GM20000 (cell line): ENCODE results near the gene FIGLA.

Experiments used
- DNase-seq: peaks from one replicate; pipeline ENCODE4 v3.0.0; 2012; ENCODE audit warnings: low spot score
- CTCF ChIP-seq: IDR thresholded peaks from 2 replicates; pipeline ENCODE4 v1.5.1; 2012; ENCODE audit warnings: mild to moderate bottlenecking, control low read depth; ENCODE audit errors: extremely low read depth, missing control alignments

Gene FIGLA

DNA sequence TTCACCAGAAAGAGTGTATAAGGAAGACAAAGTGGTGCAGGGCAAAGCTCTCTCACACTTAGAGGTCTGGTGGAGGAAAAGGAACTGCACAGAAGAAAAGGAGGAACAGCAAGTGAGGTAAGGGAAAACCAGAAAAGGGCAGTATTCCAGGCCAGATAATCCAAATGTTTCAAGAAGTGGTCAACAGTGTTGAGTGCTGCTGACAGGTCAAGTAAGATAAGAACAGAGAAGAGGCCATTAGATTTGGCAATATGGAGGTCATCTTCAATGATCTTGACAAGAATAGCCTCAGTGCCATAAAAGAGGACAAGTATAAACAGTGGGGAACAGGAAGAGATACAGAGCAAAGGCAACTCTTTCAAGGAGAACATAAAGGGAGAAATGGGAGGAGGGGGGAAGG, 37.4 kb downstream of the FIGLA start:
- TF ChIP-seq CTCF: no peak
- DNase-seq: no peak

DNA sequence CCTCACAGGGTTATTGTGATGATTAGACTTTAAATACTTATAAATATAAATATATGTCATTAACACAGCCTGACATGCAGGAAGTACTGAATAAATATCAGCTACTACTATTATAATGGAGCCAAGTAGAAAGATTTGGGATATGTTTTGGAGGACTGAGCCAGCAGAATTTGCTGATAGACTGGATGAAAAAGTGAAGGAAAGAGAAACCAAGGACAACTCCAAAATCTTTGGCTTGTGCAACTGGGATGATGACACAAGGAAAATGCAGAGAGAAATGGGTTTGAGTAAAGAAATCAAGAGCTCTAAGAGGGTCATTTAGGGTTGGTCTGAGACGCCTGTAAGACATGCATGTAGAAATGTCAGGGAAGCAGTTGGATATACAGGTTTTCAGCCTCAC, 38.0 kb downstream of the FIGLA start:
- TF ChIP-seq CTCF: no peak

GRCh38 chr2:70751881-70752280, 38.6 kb downstream of the FIGLA start:
- DNase-seq: no peak
- TF ChIP-seq CTCF: no peak

More for the DNA sequence above, 38.0 kb downstream of the FIGLA start:
- no peak for DNase-seq

GRCh38 chr2:70750320-70750719, 40.1 kb downstream of the FIGLA start:
- no peak for TF ChIP-seq CTCF

DNA sequence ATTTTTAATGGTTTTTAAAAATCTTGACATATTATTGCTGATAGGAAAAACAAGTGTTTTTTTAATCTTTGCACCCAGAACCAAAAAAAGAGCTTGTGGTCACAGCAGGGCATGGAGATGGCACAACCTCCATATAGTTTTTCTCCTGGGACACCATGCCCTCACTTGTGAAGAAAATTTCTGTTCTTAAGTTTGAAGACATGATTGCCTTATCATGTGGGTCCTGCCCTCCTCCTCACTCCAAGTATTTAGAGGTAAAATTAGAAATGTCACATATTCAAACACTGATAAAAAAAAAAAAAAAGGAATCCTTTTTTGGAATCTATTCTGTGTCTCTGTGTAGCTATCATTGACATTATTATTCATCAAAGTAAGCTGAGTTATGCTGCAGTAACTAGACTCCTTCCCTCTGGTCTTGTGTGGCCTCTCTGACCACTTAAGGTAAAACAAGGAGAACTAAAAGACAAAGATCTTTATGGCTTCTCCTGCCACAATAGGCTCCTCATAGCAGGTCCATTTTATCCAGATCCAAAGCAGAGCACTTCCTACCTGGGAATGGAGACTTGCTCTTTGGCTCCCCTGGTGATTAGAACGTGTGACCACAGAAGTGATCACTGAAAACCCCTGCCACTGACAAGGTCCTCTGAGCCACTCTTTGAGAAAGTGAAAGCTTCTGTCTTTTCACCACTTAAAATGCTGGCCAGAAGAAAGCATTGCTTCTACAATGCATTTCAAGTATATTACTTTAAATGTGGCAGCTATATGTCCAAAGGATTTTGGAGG, 42.2 kb downstream of the FIGLA start:
- TF ChIP-seq CTCF: no peak
- no peak for DNase-seq

More at GRCh38 chr2:70750320-70750719, 40.1 kb downstream of the FIGLA start:
- DNase-seq: no peak

DNA sequence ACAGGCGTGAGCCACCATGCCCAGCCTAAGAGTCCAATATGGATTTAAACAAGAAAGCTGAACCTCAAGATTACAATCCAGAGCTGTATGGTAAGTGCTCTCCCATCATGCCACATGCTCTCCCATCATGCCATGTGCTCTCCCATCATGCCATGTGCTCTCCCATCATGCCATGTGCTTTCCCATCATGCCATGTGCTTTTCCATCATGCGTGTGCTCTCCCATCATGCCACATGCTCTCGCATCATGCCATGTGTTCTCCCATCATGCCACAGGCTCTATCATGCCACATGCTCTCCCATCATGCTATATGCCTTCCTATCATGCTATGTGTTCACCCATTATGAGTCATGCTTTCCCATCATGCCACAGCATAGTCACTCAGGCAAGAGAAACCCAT, 43.2 kb downstream of the FIGLA start:
- TF ChIP-seq CTCF: no peak
- no peak for DNase-seq

- no peak for TF ChIP-seq CTCF
- no peak for DNase-seq
Observed at GRCh38 chr2:70746094-70746974, 44.1 kb downstream of the FIGLA start.
